HEK293 (cell line): Measurements from ENCODE around the gene TAOK3.
A peak's percentile ranks its signal among the peaks of the same experiment; 100 is the strongest.

Experiments used
- GLIS2 ChIP-seq: fragments of 450-650 bp; formaldehyde crosslinking; IDR thresholded peaks from 2 replicates; pipeline ENCODE4 v1.5.1; 2016; ENCODE audit warnings: missing biosample characterization, missing genetic modification characterization
- IKZF3 ChIP-seq: fragments of 450-650 bp; IDR thresholded peaks from 2 replicates; pipeline ENCODE4 v1.5.0; 2018; ENCODE audit warnings: missing biosample characterization, mild to moderate bottlenecking, missing genetic modification characterization, moderate library complexity
- KLF1 ChIP-seq: fragments of 450-650 bp; formaldehyde crosslinking; IDR thresholded peaks from 2 replicates; pipeline ENCODE4 v1.5.1; 2016; ENCODE audit warnings: missing biosample characterization, missing genetic modification characterization
- KLF16 ChIP-seq: fragments of 450-650 bp; formaldehyde crosslinking; IDR thresholded peaks from 2 replicates; pipeline ENCODE4 v1.5.1; 2017; ENCODE audit warnings: missing biosample characterization, missing genetic modification characterization
- KLF8 ChIP-seq: fragments of 450-650 bp; formaldehyde crosslinking; IDR thresholded peaks from 2 replicates; pipeline ENCODE4 v1.5.1; 2016; ENCODE audit warnings: missing biosample characterization, missing genetic modification characterization
- MYNN ChIP-seq: fragments of 450-650 bp; formaldehyde crosslinking; IDR thresholded peaks from 2 replicates; pipeline ENCODE4 v1.5.1; 2016; ENCODE audit warnings: missing biosample characterization, missing genetic modification characterization, borderline replicate concordance
- PATZ1 ChIP-seq: fragments of 450-650 bp; formaldehyde crosslinking; IDR thresholded peaks from 2 replicates; pipeline ENCODE4 v1.5.1; 2016; ENCODE audit warnings: missing biosample characterization, missing genetic modification characterization
- SP3 ChIP-seq: fragments of 450-650 bp; formaldehyde crosslinking; IDR thresholded peaks from 2 replicates; pipeline ENCODE4 v1.5.1; 2016; ENCODE audit warnings: missing biosample characterization, missing genetic modification characterization
- SP7 ChIP-seq: fragments of 450-650 bp; formaldehyde crosslinking; IDR thresholded peaks from 2 replicates; pipeline ENCODE4 v1.5.1; 2016; ENCODE audit warnings: missing biosample characterization, missing genetic modification characterization
- ZBTB10 ChIP-seq: fragments of 450-650 bp; formaldehyde crosslinking; IDR thresholded peaks from 2 replicates; pipeline ENCODE4 v1.5.1; 2016; ENCODE audit warnings: missing biosample characterization, missing genetic modification characterization
- ZBTB17 ChIP-seq: fragments of 450-650 bp; formaldehyde crosslinking; IDR thresholded peaks from 2 replicates; pipeline ENCODE4 v1.5.1; 2016; ENCODE audit warnings: missing biosample characterization, missing genetic modification characterization
- ZBTB44 ChIP-seq: fragments of 450-650 bp; IDR thresholded peaks from 2 replicates; pipeline ENCODE4 v1.5.1; 2018; ENCODE audit warnings: missing biosample characterization, mild to moderate bottlenecking, missing genetic modification characterization
- ZNF248 ChIP-seq: fragments of 450-650 bp; formaldehyde crosslinking; IDR thresholded peaks from 2 replicates; pipeline ENCODE4 v1.5.1; 2017; ENCODE audit warnings: missing biosample characterization, missing genetic modification characterization
- ZNF335 ChIP-seq: fragments of 450-650 bp; formaldehyde crosslinking; conservative IDR thresholded peaks from 2 replicates; pipeline ENCODE4 v1.5.1; 2016; ENCODE audit warnings: missing biosample characterization, missing genetic modification characterization
- ZNF341 ChIP-seq: fragments of 450-650 bp; formaldehyde crosslinking; IDR thresholded peaks from 2 replicates; pipeline ENCODE4; 2016; ENCODE audit warnings: low read depth, missing biosample characterization, missing genetic modification characterization
- ZNF423 ChIP-seq: fragments of 450-650 bp; formaldehyde crosslinking; IDR thresholded peaks from 2 replicates; pipeline ENCODE4 v1.5.1; 2016; ENCODE audit warnings: missing biosample characterization, missing genetic modification characterization
- ZNF449 ChIP-seq: fragments of 450-650 bp; formaldehyde crosslinking; IDR thresholded peaks from 2 replicates; pipeline ENCODE4 v1.5.1; 2017; ENCODE audit warnings: missing biosample characterization, mild to moderate bottlenecking, missing genetic modification characterization, moderate library complexity
- ZNF548 ChIP-seq: fragments of 450-650 bp; formaldehyde crosslinking; IDR thresholded peaks from 2 replicates; pipeline ENCODE4 v1.5.1; 2016; ENCODE audit warnings: missing biosample characterization, missing genetic modification characterization
- ZNF558 ChIP-seq: fragments of 450-650 bp; formaldehyde crosslinking; IDR thresholded peaks from 2 replicates; pipeline ENCODE4 v1.5.1; 2016; ENCODE audit warnings: missing biosample characterization, missing genetic modification characterization
- ZNF560 ChIP-seq: fragments of 450-650 bp; formaldehyde crosslinking; IDR thresholded peaks from 2 replicates; pipeline ENCODE4 v1.5.1; 2017; ENCODE audit warnings: missing biosample characterization, missing genetic modification characterization, borderline replicate concordance
- ZNF580 ChIP-seq: fragments of 450-650 bp; formaldehyde crosslinking; IDR thresholded peaks from 2 replicates; pipeline ENCODE4 v1.5.1; 2016; ENCODE audit warnings: missing biosample characterization, missing genetic modification characterization
- ZNF596 ChIP-seq: fragments of 450-650 bp; IDR thresholded peaks from 2 replicates; pipeline ENCODE4 v1.5.0; 2018; ENCODE audit warnings: missing biosample characterization, mild to moderate bottlenecking, missing genetic modification characterization, moderate library complexity
- ZNF600 ChIP-seq: fragments of 450-650 bp; formaldehyde crosslinking; IDR thresholded peaks from 2 replicates; pipeline ENCODE4 v1.5.1; 2016; ENCODE audit warnings: missing biosample characterization, missing genetic modification characterization
- ZNF626 ChIP-seq: fragments of 450-650 bp; sonication (Bioruptor Pico); formaldehyde crosslinking; IDR thresholded peaks from 2 replicates; pipeline ENCODE4 v1.5.1; 2018; ENCODE audit warnings: missing biosample characterization, missing genetic modification characterization, inconsistent platforms
- ZNF692 ChIP-seq: fragments of 450-650 bp; formaldehyde crosslinking; IDR thresholded peaks from 2 replicates; pipeline ENCODE4 v1.5.1; 2016; ENCODE audit warnings: missing biosample characterization, missing genetic modification characterization
- ZNF768 ChIP-seq: fragments of 450-650 bp; formaldehyde crosslinking; IDR thresholded peaks from 2 replicates; pipeline ENCODE4 v1.5.1; 2018; ENCODE audit warnings: missing biosample characterization, mild to moderate bottlenecking, missing genetic modification characterization
- ZSCAN30 ChIP-seq: fragments of 450-650 bp; IDR thresholded peaks from 2 replicates; pipeline ENCODE4 v1.5.1; 2018; ENCODE audit warnings: missing biosample characterization, mild to moderate bottlenecking, missing genetic modification characterization, moderate library complexity
- ZSCAN4 ChIP-seq: fragments of 450-650 bp; formaldehyde crosslinking; IDR thresholded peaks from 2 replicates; pipeline ENCODE4 v1.5.1; 2017; ENCODE audit warnings: missing biosample characterization, missing genetic modification characterization
- ZXDB ChIP-seq: fragments of 450-650 bp; formaldehyde crosslinking; IDR thresholded peaks from 2 replicates; pipeline ENCODE4 v1.5.1; 2016; ENCODE audit warnings: missing biosample characterization, missing genetic modification characterization

Gene TAOK3

GRCh38 chr12:118103601-118104382, 268.9 kb downstream of the TAOK3 start, which contains the start of gene VSIG10 (continued):
- TF ChIP-seq PATZ1: peak; percentile 79
- 0 out of 2 replicates have a peak, but pooled peaks have one; percentile 6 for TF ChIP-seq ZNF768 (tag by site-specific recombination)
- peak; percentile 66 for TF ChIP-seq ZNF600 (tag by site-specific recombination)
- peak; percentile 82 for TF ChIP-seq ZBTB10 (tag by site-specific recombination)
- no peak for TF ChIP-seq ZNF548 (tag by site-specific recombination)
- TF ChIP-seq KLF1 (tag by site-specific recombination): peak; percentile 45; the same call in 1 of the 2 replicates
- peak; percentile 47; the same call in 1 of the 2 replicates for TF ChIP-seq KLF16 (tag by site-specific recombination)
- TF ChIP-seq ZNF560 (tag by site-specific recombination): no peak
- TF ChIP-seq GLIS2 (tag by site-specific recombination): peak; percentile 78
- TF ChIP-seq ZNF692: peak; percentile 77
- peak; percentile 33; the same call in 1 of the 2 replicates for TF ChIP-seq SP7
- TF ChIP-seq ZNF596 (tag by site-specific recombination): 0 out of 2 replicates have a peak, but pooled peaks have one; percentile 2
- TF ChIP-seq KLF8: peak; percentile 72; the same call in 1 of the 2 replicates
- no peak for TF ChIP-seq ZNF558
- peak; percentile 91 for TF ChIP-seq ZNF423 (tag by site-specific recombination)
- peak; percentile 35; the same call in 1 of the 2 replicates for TF ChIP-seq ZBTB44
- peak; percentile 99 for TF ChIP-seq IKZF3 (tag by site-specific recombination)
- TF ChIP-seq ZNF580 (tag by site-specific recombination): no peak
- TF ChIP-seq ZXDB (tag by site-specific recombination): peak; percentile 37; the same call in 1 of the 2 replicates
- peak; percentile 96 for TF ChIP-seq ZNF341 (tag by site-specific recombination)
- TF ChIP-seq SP3 (tag by site-specific recombination): peak; percentile 61
- no peak for TF ChIP-seq ZNF248 (tag by site-specific recombination)
- TF ChIP-seq ZSCAN4 (tag by site-specific recombination): peak; percentile 14; the same call in 1 of the 2 replicates
- TF ChIP-seq ZNF449: peak; percentile 80
- 0 out of 2 replicates have a peak, but pooled peaks have one; percentile 20 for TF ChIP-seq MYNN (tag by site-specific recombination)
- TF ChIP-seq ZNF626 (tag by site-specific recombination): no peak
- peak; percentile 71; the same call in 1 of the 2 replicates for TF ChIP-seq ZNF335 (tag by site-specific recombination)
- peak; percentile 83 for TF ChIP-seq ZBTB17 (tag by site-specific recombination)
- peak; percentile 51 for TF ChIP-seq ZSCAN30
